T follicular helper cell (primary cell): ENCODE measurements around the gene EMC8.

Experiments
- DNase-seq: peaks from one replicate; pipeline ENCODE4 v3.0.0-alpha.2; 2020; ENCODE audit warnings: low read depth

The EMC8 gene

GRCh38 chr16:85755929-85756768, 43.2 kb downstream of the EMC8 start:
- no peak for DNase-seq

GRCh38 chr16:85754413-85754812, 44.9 kb downstream of the EMC8 start:
- DNase-seq: no peak

GRCh38 chr16:85753976-85754375, 45.4 kb downstream of the EMC8 start:
- no peak for DNase-seq

GRCh38 chr16:85753559-85753958, 45.8 kb downstream of the EMC8 start:
- DNase-seq: no peak

- no peak for DNase-seq
Measured at GRCh38 chr16:85752511-85753420, 46.6 kb downstream of the EMC8 start.

- DNase-seq: no peak
Measured at GRCh38 chr16:85751698-85752501, 47.4 kb downstream of the EMC8 start.

- no peak for DNase-seq
Measured at GRCh38 chr16:85750827-85751697, 48.3 kb downstream of the EMC8 start, which contains the start of gene C16orf74. C16orf74 (minus strand) TSS chr16:85751096; CDS start chr16:85735217, 15,879 bp downstream.

- DNase-seq: no peak
Measured at GRCh38 chr16:85750146-85750826, 49.1 kb downstream of the EMC8 start.

GRCh38 chr16:85749771-85750145, 49.6 kb downstream of the EMC8 start:
- no peak for DNase-seq

- no peak for DNase-seq
Measured at GRCh38 chr16:85746460-85747215, 52.7 kb downstream of the EMC8 start.

GRCh38 chr16:85738923-85739715, 60.2 kb downstream of the EMC8 start:
- no peak for DNase-seq

- DNase-seq: no peak
Measured at GRCh38 chr16:85736921-85737320, 62.4 kb downstream of the EMC8 start.

- DNase-seq: no peak
Measured at GRCh38 chr16:85735946-85736345, 63.4 kb downstream of the EMC8 start.

- DNase-seq: peak; percentile 7
Measured at GRCh38 chr16:85735225-85735635, 64.1 kb downstream of the EMC8 start.

GRCh38 chr16:85734311-85735017, 64.9 kb downstream of the EMC8 start:
- no peak for DNase-seq

GRCh38 chr16:85733839-85734170, 65.5 kb downstream of the EMC8 start:
- no peak for DNase-seq

- no peak for DNase-seq
Measured at GRCh38 chr16:85733155-85733838, 66.0 kb downstream of the EMC8 start.

GRCh38 chr16:85731179-85731578, 68.2 kb downstream of the EMC8 start:
- DNase-seq: no peak
